GM21367 (cell line): ENCODE data around the gene BMP10.

Source experiments
- ATAC-seq: cut with Tn5 transposase; IDR thresholded peaks from one replicate; pipeline ENCODE4 v1.9.1; 2021; ENCODE audit not compliant: unreplicated experiment

The BMP10 gene

DNA sequence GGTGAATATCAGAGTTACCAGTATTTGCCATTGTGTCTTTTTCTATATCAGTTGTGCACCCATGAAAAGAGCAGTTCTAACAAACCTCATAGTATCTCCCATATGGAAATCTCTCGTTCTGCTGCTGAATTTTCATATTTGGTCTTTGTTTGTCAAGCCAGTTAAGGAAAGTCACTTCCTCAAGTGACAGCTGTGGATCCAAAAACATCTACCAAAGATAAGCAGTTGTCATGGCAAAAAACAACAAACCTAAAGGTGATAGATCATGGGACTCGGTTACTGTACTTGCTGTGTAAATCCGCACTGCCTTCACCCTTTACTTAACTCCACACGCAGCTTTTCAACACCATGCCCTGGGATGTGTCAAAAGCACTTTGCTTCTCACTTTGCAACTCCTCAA is 17.3 kb downstream of the BMP10 start:
- ATAC-seq, result no peak

DNA sequence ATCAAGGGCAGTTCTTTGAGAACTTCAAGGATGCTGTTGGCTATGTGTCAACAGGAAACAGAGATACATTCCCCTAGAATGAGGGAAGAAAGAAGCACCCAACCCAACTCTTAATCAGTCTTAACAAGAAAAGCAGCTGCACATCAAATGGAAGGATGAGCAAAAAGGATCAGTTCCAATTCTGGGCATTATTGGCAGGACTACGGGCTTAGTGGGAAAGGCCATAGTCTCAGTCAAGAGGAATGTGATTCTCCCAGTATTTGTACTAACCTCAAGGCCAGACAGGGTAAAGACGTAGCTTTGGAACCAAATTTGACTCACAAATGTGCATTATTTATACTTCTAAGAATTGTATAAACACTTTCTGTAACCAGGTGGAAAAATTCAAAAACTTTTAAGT is 18.2 kb downstream of the BMP10 start:
- ATAC-seq, result no peak

DNA sequence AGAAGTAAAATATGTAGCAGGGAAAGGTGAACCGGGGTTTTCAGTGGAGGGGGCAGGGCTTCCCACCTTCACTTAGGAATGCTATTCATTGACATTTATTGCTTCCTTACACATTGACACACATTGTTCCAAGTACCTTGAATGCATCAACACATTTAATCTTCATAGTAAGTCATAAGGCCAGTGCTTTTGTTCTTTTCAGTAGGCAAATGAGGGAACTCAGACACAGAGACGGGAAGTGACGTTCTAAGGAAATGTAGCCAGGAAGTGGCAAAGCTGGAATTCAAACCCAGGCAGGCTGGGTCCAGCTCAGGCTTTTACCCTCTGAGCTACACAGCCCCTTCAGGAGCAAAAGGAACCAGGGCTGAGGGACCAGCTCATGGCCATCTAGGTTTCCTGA is 20.7 kb downstream of the BMP10 start:
- no peak for ATAC-seq

DNA sequence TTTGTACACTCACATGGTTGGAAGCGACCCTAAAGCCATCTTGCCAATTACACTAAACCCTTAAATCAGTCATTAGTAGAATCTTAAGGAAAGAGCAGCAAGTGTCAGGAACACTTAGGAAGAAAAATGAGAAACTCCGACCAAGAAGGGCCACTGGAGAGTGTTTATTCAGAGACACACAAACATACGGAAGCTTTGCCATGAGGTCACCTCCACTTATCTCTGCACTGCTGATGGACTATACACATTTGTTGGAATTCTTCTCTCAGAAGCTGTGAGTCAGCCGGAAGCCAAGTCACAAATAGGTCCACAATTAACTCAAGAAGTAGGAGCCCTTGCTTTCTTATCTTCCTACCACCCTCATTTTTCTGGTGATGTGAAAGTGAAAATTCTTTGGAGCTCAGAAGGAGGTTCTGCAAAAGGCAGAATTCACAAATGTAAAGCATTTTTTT is 21.6 kb downstream of the BMP10 start:
- ATAC-seq, result no peak

DNA sequence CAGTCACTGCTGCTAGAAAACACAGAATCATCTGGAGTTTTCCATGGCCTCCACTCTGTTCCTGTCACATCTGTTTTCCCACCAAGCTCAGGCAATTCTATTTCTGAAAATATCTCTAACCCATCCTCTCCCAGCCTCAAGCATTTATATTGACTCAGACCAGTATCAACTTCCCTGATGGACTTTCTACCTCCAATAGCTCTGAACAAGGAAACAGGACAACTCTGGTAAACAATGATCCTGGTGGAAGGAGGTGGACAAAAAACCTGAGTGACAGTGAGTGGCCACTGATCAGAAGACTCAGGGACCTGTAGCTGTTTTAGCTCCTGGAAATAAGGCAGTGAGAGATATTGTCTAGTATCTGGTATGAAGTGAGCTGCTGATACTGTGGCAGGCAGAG is 23.4 kb downstream of the BMP10 start:
- ATAC-seq, result no peak

DNA sequence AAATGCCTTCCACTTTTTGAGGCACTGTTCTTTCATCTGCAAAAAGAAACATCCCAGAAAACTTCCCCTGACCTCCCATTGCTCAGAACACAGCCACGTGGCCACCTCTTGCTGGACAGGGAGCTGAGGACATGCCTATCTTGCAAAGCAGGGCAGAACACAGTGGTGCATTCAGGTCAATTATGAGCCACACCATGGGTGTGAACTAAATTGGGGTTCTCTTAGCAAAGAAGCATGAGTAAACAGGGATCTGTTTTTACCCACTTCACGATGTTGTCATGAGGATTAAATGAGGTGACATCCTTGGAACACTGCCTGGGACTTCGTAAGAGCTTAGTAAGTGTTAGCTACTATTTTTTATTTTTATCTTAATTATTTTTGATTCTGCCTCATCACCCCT is 25.1 kb downstream of the BMP10 start:
- no peak for ATAC-seq

DNA sequence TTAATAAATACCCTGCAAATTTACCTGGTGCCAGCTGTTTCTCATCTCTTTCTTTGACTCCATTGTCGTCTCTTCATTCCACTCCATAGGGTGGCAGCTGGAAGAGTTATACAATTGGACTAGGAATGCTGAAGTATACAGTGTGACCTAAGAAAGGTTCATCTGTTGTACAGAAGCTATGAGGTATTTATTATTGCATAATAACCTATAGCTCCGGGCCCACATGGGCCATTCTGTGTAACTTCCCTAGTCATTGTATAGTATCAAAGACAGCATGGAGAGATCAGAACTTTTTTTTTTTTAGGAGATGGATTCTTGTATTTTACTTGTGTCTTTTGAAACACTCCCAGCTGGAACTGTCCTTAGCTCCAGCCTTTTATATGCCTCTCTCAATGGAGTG is 26.2 kb downstream of the BMP10 start:
- ATAC-seq, result no peak

DNA sequence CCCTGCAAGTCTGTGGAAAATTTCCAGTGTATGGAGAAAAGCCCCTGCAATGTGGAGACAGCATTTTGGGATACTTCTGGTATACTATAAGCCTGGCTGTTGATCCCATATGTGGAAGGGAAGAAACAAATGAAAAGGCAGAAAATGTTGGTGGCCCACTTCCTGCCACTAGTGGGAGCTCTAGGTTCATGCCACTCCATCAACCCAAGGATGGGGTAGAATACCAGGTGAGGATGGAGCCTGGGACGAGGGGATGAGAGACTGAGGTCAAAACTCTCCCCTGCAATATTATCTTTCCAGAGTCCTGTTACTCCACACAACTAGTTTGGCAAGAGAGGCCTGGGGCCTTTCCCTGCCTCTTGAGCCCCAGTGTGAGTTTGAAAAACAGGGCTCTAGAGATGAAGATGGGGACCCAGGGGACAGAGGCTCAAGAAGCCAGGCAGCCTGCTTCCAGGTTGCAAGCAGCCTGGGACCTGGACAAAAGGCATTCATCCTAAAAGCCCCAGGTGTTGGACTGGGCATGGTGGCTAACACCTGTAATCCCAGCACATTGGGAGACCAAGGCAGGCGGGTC is 31.9 kb downstream of the BMP10 start:
- ATAC-seq, result no peak

DNA sequence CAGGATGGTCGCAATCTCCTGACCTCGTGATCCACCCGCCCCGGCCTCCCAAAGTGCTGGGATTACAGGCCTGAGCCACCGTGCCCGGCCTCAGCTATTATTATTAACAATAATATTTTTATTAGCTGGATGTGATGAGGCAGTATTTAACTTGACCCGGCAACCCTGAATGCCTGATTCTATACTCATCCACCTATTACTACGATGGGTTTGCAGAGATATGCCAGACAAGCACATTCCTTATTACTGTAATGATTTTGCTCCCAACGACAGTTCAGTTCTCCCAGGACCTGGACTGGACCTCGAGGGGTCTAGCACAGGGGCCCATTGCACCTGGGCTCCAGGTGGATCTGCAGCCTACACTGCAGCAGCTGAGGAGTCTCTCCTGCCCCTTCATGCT is 32.6 kb downstream of the BMP10 start:
- ATAC-seq, result no peak

DNA sequence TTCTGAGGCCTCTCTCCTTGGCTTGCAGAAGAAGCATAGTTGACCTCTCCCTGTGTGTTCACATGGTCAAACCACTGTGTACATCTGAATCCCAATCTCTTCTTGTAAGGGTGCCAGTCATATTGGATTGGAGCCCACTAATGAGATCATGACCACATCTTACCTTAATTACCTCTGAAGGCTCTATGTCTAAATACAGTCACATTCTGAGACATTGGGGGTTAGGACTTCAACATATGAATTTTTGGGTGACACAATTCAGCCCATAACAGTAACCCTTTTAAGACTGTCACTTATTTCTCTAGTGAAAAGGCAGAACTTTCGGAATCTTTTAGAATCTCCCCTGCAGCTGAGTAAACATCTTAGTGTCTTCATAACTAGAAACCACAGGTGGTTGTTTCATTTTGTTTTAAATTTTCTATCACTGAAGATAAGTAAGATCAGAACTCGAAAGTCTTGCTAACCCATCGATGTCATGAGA is 33.3 kb downstream of the BMP10 start:
- ATAC-seq, result no peak

DNA sequence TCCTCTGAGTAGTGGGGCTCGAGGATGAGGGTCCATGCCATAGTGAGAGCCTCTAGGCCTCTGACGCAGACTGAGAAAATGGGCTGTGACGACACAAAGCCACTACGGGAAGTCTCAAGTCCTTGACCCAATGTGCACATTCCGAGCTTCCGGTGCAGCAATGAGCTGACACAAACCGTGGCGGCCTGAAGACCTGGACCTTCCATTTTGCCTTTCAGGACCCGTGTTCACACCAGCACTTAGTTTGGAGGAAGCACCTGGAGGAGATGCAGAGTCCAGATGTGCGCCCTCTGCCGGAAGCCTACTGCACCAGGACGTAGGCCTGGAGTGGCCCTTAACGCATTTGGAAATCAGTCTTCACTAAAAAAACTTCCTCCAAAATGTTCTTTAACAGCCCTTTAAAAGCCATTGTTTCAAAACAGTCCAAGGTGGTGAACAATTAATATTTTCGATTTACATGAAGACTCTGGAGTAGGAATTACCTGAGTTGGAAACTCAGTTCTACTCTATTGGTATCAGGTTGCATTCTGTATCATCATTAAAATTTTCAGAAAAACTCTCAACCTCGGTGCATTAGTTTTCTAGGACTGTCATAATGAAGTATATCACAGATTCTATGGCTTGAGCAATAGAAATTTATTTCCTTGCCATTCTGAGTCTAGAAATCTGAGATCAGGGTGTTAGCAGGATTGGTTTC is 33.9 kb downstream of the BMP10 start:
- ATAC-seq, result no peak

DNA sequence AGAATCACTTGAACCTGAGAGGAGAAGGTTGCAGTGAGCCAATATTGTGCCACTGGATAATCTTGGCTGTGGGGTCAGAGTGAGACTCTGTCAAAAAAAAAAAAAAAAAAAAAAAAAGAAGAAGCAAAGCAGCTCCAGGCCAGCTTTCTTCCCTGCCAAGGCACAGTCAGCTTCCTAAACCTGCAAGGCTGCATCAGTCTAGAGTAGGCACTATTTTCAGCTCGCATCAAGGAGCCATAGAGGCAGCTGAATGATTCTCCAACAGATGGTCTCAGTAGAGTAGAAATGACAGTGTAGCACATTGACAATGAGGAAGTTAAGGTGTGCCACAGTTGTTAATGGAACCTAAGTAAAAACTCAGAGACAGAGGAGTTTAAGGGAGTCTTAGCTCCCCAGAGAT is 35.6 kb downstream of the BMP10 start:
- no peak for ATAC-seq

DNA sequence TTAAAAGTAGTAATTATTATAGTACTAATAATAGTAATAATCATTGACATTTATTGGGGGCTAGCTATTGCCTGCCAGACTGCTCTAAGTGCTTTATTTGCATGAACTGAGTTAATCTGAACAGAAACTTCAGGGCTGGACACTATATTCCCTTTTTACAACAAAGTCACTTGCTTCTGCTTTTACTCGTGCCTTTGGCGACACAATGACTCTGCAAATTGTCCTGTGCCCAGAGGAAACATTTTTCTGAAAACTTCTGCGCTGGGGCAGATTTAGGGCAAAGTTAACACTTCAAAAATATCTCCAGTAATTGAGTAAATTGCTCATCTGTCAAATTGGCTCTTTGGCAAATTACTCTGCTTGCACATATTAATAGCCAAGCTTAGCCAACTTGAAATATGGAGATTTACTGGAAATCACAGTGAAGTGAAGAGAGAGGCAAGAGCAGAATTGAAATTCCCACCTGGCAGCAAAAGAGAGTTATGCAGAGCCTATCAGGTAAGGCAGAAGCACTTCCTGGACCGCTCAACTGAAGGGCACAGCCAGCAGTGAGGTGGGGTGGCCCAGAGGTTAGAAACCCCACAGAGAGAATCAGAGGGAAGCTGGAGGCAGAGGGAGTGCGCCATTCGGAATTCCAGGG is 36.3 kb downstream of the BMP10 start:
- no peak for ATAC-seq

DNA sequence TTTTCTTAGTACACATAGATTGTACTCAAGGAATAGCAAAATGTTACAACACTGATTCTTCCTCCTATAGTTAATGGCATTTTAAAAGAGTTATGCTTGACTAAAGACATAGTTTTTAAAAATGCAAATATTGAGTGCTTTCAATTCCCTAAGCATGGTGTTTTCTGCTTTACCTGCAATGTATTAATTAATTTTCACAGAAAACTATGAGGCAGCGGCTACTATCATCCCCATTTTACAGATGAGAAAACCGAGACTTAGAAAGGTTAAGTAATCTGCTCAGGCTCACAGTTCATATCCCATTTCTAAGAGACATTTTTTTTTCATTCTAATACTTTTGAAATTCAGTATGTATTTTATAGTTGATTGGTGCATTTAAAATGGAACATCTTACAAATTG is 38.0 kb downstream of the BMP10 start:
- ATAC-seq, result no peak

DNA sequence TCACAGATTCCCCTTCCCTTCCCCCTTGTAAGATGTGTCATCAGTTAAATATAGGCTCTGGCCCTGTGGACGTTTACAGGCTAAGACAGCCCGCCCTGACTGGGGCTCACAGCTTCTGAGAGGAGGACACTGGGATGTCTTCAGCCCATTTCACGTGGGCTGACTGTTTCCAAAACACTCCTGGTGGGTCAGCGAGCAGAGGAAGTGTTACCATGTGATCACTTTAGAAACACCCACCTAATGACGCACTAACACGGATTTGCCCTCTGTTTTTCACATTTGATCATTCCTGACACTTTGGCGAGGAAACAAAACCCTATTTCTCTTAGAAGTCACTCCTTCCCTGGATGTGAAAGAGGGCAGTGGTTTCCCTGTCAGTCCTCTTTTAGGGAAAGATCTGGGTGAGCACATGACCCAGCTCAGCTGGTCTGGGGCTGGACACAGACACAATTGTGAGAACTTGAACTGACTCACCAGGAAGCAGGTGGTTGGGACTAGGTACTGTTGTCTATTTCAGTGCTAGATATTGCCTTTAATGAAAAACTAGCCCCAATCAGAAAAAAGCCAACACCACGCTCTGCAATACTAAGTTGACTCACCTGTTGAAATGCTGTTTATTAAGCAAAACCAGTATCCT is 38.8 kb downstream of the BMP10 start:
- peak; percentile 59 for ATAC-seq

DNA sequence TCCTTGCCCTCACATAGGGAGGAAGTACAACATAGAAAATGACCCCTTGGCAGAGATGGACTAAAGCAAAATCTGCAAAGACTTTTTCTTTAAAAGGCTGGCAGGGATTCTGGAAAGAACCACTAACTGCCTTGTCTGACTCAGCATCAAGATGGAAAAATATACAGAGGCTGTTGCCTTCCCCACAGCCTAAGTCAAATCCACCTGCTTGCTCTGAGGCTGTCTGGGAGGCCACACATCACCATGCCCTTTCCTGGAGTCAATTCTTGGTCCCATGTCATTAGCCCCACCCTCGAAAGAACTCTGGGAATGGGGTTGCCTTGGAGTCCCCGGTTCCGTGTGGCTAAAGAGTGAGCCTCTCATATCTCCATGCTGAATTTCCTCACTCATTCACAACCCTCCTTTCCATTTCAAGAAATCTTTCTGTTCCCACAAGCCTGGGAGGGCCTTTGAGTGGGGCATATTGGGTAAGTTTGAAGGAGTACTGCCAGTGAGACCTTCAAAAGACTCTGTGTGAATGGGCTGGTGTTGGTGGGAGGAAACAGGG is 39.4 kb downstream of the BMP10 start:
- no peak for ATAC-seq

DNA sequence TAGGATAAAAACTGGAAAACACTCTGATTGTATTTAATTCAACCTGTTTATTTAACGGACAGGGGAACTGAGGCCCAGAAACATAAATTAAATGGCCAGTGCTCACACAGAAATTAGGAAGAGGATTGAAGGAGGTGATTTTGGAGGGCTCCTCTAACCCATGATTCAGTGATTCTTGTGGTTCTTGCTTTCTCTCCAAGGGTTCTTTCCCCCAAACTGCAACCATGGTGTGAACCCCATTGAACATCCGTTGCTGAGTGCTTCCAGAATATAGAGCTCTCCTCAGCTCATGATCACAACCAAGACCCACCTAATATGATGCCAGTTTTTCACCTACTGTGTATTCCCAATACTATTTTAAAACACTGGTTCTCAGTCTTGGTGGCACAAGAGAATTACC is 41.4 kb downstream of the BMP10 start:
- no peak for ATAC-seq

DNA sequence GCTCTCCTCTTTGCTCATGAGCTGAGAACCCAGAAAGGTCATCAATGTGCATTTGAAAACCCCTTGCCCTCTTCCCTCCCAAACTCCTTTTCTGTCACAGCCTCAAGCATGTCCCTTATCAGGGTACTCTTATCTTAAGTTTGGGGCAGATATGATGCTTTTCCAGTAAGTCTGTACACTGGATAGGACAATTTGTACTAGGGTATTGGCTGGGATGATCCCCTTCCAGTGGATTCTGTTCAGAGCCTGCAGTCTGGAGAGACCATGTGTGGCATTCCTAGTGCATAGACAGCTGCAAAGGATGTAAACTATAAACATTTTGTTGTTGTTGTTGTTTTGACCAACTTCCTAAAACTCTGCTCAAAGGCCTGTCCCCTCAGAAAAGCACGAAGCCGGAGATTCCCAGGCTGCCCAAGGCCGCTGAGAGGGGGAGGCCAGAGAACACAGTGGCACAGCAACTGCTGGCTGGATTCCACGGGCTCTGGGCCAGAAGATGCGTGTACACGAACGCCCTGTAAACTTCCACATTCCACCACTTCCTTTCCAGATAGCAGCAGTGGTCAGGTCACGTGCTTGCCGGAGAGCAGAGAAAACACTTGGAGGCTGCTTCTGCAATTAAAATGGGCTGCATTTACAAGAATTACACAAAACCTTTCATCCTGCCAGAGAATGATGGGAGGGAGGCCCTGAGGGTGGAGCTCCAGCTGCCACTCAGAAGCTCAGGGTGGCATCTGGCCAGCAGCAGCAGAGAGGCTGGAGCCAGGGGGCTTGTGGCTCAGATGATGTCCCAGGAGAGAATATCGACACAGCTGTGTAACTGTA is 42.1 kb downstream of the BMP10 start:
- no peak for ATAC-seq

DNA sequence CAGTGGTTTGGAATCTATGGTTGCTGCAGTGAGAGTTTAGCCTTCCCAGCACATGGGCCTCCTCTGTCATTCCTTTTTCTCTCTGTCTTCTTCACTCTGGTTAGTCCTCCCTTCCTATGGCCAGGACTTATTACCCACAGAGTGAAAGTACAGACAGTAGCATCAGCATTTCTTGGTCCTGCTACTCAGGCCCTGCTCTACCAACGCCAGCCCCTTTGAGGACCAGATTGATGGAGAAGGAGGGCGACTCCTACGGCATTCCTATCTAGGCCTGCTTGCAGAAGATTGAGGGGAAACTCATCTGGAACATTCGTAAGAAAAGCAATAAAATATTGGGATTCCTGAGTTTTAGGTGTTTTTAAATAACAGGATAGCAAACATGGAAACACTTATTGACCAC is 43.5 kb downstream of the BMP10 start:
- ATAC-seq, result no peak

DNA sequence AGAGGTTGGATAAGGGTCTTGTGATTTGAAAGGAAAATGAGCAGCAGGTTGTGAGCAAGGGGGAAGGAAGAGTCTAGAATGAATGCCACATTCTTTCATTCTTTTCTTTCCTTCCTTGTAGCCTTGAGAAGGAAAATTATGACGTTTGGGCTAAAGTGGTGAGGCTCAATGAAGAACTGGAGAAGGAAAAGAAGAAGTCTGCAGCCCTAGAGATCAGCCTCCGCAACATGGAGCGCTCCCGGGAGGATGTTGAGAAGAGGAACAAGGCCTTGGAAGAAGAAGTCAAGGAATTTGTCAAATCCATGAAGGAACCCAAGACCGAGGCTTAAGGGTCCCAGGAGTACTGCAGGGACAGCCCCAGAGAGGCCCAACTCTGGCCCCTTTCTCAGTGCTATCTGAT is 45.3 kb downstream of the BMP10 start:
- no peak for ATAC-seq

DNA sequence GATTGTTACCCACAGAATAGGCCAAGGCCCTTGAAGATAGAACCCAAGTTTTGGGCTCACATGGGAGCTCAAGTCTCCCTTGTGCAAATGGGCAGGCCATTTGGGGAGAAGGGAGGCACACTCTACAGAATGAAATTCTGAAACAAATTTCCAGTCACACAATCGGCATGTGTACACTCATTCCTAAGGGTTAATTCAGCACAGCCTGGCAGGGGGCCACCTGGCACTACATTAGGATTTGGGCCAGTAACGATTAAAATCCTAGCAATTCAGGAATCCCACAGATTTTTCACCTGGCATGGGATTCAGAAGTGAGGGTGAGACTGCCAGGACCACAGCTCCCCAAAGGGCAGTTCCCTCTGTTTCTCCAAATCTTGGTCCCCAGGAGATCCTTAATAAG is 46.4 kb downstream of the BMP10 start:
- ATAC-seq, result no peak
